Mucosa of rectum (tissue), 2 donors: ENCODE results near the gene PDE7B.

ENCODE experiments used
- H3K27ac ChIP-seq, 2 donors: one replicate each; pipeline ENCODE4 v1.7.0; 2013; ENCODE audit warnings: inconsistent platforms in 2 of 2, low read depth in 2 of 2, low read length in 2 of 2
- H3K27me3 ChIP-seq, 2 donors: one replicate each; pipeline ENCODE4 v1.7.0; 2013; ENCODE audit warnings: low read length in 2 of 2; ENCODE audit not compliant: control insufficient read depth in 2 of 2, insufficient read depth in 2 of 2
- H3K36me3 ChIP-seq, 2 donors: one replicate each; pipeline ENCODE4 v1.7.0; 2013; ENCODE audit warnings: low read length in 2 of 2; ENCODE audit not compliant: control insufficient read depth in 2 of 2, insufficient read depth in 2 of 2
- H3K4me1 ChIP-seq, 2 donors: one replicate each; pipeline ENCODE4 v1.7.0; 2013; ENCODE audit warnings: low read length in 2 of 2, mild to moderate bottlenecking in 1 of 2; ENCODE audit not compliant: control insufficient read depth in 2 of 2, insufficient read depth in 2 of 2
- H3K4me3 ChIP-seq, 2 donors: one replicate each; pipeline ENCODE4 v1.7.0; 2013; ENCODE audit warnings: low read length in 2 of 2
- H3K9ac ChIP-seq, 2 donors: one replicate each; pipeline ENCODE4 v1.7.0; 2013; ENCODE audit warnings: low read length in 2 of 2, low read depth in 1 of 2, mild to moderate bottlenecking in 1 of 2
- H3K9me3 ChIP-seq, 2 donors: one replicate each; pipeline ENCODE4 v1.7.0; 2013; ENCODE audit warnings: low read length in 2 of 2; ENCODE audit not compliant: control insufficient read depth in 2 of 2
- donor health status: healthy.
- donor health status: Normal muscosa, but diverticular disease.

PDE7B gene

DNA sequence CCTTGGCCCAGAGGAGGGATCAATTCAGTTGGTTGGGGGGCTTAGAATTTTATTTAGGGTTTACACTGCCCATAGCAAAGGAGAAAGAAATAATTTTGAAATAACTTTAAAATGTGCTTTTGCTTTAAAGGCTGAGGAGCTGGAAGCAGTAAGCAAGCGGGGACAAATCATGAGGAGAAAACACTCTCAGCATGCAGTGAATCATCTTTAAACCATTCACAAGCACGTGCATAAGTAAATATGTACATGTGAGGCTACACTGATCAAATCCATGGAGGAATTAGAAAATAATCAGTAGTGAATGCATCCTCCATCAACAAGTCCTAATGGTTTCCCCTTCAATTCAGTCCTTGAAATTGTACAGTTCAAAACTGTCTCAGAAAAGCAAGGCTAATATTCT lies 217.6 kb downstream of the PDE7B start:
- H3K9ac ChIP-seq, result no peak overlapping the region
- H3K27me3 ChIP-seq, result no peaks in the 10 kb centered on the region
- H3K9me3 ChIP-seq, result no peaks in the 10 kb centered on the region
- H3K4me1 ChIP-seq, result no peaks in the 10 kb centered on the region
- no peak overlapping the region for H3K27ac ChIP-seq
- no peaks in the 10 kb centered on the region for H3K36me3 ChIP-seq
- no peak overlapping the region for H3K4me3 ChIP-seq

DNA sequence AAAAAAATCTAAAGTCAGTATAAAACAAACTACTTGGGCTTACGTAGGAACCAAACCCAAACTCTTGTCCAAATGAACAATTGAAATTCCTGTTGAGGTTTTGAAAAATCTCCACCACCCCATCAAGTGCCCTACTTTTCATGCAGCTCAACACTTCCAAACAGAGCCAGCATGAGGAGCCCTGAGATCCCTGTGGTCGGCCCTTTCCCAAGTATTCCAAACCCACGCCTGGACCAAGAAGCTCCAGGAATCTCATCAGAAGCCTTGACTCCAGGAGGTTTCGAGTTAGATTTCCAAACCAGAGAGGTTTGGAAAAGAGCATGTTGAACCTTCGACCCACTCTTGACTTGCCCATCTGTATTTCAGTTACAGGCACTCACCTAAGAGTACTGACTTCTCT lies 219.3 kb downstream of the PDE7B start:
- Histone ChIP-seq H3K9ac (no peak overlapping the region), H3K36me3 (no peaks in the 10 kb centered on the region), H3K27ac (no peak overlapping the region), H3K9me3 (no peaks in the 10 kb centered on the region), H3K4me3 (no peak overlapping the region), H3K4me1 (no peaks in the 10 kb centered on the region), H3K27me3 (no peaks in the 10 kb centered on the region)

DNA sequence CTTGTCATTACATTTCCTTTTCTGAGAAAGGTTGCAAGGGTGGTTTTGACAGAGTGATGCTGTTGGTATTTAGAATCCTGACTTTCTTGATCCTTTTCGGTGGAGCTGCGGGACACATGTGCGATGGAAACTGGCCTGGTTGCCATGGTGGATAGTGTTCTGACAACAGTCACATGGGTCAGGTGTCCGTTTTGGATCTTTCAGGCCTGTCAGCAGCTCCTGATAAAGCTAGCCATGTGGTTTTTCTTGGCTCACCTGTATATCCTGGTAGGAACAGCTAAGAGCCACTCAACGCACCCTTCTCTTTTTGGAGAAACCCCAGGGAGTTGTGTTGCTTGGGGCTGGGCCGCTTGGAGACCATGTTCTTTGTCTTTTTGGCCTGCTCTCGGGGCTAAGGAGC lies 221.2 kb downstream of the PDE7B start:
- H3K27me3 ChIP-seq, result no peaks in the 10 kb centered on the region
- no peak overlapping the region for H3K4me3 ChIP-seq
- no peaks in the 10 kb centered on the region for H3K4me1 ChIP-seq
- H3K9ac ChIP-seq, result no peak overlapping the region
- H3K36me3 ChIP-seq, result no peaks in the 10 kb centered on the region
- no peaks in the 10 kb centered on the region for H3K9me3 ChIP-seq
- no peak overlapping the region for H3K27ac ChIP-seq

DNA sequence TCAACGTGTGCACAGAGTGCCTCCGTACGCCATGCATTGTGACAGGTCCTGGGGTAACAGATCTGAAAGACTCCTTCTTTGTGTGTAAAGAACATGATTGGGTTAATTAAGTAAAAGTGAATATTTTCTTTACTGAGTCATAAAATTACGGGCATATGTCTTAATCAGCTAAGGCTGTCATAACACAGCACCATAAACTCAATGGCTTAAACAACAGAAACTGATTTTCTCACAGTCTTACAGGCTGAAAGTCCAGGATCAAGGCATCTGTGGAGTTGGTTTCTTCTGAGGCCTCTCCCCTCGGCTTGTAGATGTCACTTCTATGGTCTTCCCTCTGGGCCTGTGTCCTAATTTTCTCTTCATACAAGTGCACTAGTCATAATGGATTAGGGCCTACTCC lies 221.7 kb downstream of the PDE7B start:
- H3K36me3 ChIP-seq, result no peaks in the 10 kb centered on the region
- H3K27ac ChIP-seq, result no peak overlapping the region
- no peaks in the 10 kb centered on the region for H3K9me3 ChIP-seq
- no peak overlapping the region for H3K9ac ChIP-seq
- no peaks in the 10 kb centered on the region for H3K27me3 ChIP-seq
- H3K4me3 ChIP-seq, result no peak overlapping the region
- no peaks in the 10 kb centered on the region for H3K4me1 ChIP-seq

DNA sequence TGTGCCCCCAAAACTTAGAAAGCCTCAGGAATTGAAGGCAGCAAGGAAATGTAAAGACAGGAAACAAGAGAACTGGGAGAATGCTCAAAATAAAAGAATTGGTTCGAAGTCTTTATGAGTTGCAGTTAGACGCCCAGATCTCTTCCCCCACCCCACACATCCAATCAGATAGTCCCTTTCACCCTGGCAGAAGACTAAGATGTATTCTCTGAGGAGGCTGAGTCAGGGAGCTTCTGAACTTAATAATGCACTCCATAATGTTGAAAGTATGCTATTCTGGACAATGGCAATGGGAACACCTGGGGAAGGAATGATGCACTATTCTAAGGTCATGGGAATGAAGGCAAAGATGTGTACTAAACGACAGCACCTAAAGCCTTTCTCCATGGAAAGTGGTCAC lies 225.0 kb downstream of the PDE7B start:
- Histone ChIP-seq H3K4me3 (no peak overlapping the region), H3K27me3 (no peaks in the 10 kb centered on the region)

DNA sequence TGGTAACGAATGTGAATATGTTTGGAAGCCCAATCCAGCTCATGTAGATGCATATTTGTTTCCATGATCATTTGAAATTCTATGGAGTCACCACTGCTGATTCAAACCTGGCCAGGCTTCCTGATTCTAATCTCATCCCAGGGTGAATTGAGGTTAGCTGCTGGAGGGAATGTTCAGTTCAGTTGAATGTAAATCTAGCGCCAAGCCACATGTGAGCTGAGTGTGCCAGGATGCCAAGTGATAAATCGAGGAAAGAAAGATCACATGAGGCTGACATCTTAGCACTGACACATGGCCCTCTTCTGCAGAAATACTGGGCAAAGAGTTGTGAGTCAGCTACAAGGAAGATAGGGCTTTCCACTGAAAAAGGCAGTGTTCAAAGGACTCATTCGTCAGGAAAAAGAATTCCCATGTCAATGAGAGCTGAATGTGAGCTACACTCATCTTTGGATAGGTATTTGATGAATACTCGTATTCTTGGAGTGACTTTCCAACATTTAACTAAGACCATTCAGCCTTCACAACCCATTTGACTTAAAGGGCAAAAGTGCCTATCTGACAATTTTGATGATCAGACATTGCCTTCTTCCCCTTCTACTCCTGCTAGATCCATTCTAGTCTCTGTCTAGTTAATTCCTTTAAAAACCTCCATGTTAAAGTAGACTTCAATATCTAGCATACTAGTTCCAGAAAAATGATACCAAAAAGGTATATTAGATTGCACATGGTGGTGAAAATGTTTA lies 226.5 kb downstream of the PDE7B start:
- no peak overlapping the region for H3K27ac ChIP-seq
- H3K4me3 ChIP-seq, result no peak overlapping the region
- no peaks in the 10 kb centered on the region for H3K27me3 ChIP-seq
- H3K4me1 ChIP-seq, result no peaks in the 10 kb centered on the region
- no peaks in the 10 kb centered on the region for H3K9me3 ChIP-seq
- H3K36me3 ChIP-seq, result no peaks in the 10 kb centered on the region
- no peak overlapping the region for H3K9ac ChIP-seq

More for the DNA sequence above, 225.0 kb downstream of the PDE7B start:
- H3K36me3 ChIP-seq, result no peaks in the 10 kb centered on the region
- H3K9me3 ChIP-seq, result no peaks in the 10 kb centered on the region
- no peak overlapping the region for H3K27ac ChIP-seq
- H3K4me1 ChIP-seq, result no peaks in the 10 kb centered on the region
- H3K9ac ChIP-seq, result no peak overlapping the region

DNA sequence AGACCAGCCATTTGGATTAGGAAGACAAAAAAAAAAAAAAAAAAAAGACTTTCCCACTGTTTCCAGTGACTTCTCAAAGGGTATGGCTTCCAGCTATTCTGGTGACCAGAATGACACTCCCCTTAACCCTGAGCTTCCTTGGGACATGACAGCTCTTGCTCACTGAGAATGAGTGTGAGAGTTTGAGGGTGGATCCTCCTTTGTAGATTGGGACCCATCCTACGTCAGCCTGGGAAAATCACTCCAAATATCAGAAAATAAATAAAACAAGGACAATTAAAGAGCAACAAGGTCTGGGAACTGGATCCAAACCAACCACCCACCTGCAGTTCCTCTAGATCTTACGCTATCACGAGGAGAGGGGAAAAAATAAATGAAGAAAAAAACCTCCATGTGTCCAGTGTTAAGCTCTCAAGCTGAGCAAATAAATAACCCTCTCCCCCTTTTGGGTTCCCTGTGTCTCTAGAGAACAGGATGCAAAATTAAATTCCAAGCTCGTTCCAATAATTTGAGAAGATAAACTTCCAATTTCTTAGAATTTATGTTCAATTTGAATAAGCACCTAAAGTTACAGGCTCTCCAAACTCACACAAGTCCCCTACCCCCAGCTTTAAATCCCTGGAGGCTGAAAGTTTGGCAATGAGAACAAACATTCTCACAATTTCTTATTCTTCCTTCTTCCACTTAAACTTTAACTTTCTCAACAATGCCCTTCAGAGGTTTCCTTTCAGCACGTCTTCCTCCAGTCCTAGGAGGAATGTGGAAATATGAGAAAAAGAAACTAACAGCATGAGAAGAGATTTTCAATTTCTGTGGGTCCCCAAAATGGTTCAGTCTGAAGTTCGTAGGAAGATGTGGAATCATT lies 228.4 kb downstream of the PDE7B start:
- H3K27ac ChIP-seq, result no peak overlapping the region
- no peaks in the 10 kb centered on the region for H3K9me3 ChIP-seq
- H3K4me1 ChIP-seq, result no peaks in the 10 kb centered on the region
- H3K9ac ChIP-seq, result no peak overlapping the region
- no peak overlapping the region for H3K4me3 ChIP-seq
- H3K27me3 ChIP-seq, result no peaks in the 10 kb centered on the region
- no peaks in the 10 kb centered on the region for H3K36me3 ChIP-seq

DNA sequence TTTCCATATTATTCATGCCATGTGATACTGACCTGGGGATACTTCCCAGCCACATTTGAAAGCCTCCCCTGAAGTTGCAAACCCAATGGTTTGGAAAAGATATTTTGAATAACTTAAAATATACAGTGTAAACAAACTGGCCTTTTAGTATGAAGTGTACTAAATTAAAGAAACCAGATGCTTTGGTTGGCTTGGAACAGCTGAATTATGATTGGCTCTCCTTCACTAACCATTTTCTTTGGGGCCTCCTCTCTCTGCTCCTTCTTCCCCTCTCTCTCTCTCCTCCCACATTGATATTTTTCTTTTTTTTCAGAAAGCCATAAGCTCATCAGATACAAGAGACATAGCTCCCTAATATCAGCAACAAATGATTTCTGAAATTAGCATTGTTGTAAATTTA lies 232.0 kb downstream of the PDE7B start:
- H3K4me1 ChIP-seq, result no peaks in the 10 kb centered on the region
- no peak overlapping the region for H3K9ac ChIP-seq
- no peaks in the 10 kb centered on the region for H3K9me3 ChIP-seq
- no peaks in the 10 kb centered on the region for H3K27me3 ChIP-seq
- no peak overlapping the region for H3K4me3 ChIP-seq
- no peaks in the 10 kb centered on the region for H3K36me3 ChIP-seq
- no peak overlapping the region for H3K27ac ChIP-seq

DNA sequence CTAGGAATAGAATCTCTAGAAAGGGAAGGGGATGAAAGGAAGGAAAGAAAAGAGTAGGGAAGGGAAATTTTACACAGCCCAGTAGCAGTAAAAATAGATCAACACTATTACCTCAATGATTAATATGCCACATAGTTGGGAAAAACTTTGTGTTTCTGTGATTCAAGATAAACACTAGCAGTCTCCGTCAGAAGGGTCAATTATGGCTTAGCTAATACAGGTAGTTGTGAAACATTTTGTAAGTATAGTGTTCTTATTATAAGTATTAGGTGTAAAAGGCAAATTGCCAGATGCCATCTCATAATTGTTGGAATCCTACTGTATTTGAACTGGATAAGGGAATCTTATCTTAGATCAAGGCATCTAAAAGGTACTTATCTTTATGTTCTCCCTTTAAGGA lies 232.9 kb downstream of the PDE7B start:
- Histone ChIP-seq H3K27me3 (no peaks in the 10 kb centered on the region), H3K4me3 (no peak overlapping the region), H3K36me3 (no peaks in the 10 kb centered on the region), H3K27ac (no peak overlapping the region), H3K9ac (no peak overlapping the region), H3K9me3 (no peaks in the 10 kb centered on the region), H3K4me1 (no peaks in the 10 kb centered on the region)

DNA sequence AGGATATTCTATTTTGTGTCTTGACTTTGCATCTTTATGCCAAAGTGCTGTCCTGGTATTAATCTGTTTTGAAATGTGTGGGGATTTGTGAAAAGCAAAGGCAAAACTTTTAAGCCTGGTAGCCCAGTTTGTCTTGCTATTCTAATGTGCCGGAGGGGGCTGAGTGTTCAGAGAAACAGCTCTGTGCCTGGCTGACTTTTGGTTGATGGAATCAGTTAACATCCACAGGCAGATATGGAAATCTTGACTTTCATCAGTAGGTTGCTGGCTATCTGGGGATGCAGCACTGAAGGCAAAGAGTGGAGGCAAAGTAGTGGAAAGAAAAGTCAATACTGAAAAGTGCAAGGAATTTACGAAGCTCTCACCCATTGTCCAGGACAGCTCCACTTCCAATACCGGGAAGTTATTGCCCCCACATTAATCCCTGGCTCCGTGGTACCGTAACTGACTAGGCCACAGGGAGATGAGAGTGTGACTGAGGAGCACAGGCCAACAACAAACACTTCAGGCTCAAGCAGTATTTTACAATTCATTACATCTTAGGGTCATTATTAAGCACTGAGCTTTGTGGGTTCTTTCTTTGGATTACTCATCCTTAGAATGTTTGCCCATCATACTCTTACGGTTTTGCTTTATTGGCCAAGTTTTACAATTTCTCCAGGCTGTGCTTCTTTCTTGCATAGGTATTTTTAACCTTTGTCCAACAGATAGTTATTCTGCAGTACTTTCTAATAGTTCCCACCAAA lies 234.0 kb downstream of the PDE7B start:
- no peak overlapping the region for H3K27ac ChIP-seq

More for the DNA sequence above, 234.0 kb downstream of the PDE7B start:
- Histone ChIP-seq H3K9me3 (no peaks in the 10 kb centered on the region), H3K36me3 (no peaks in the 10 kb centered on the region), H3K27me3 (no peaks in the 10 kb centered on the region), H3K9ac (no peak overlapping the region), H3K4me3 (no peak overlapping the region), H3K4me1 (no peaks in the 10 kb centered on the region)
